A549 (cell line): ENCODE results near the gene SEPTIN11. TPM values are rescaled to one million over a fixed set of nuclear protein-coding genes. Genes with fewer than 3 reads are reported as not detected.

Experiments
- ATAC-seq, 2 experiments: fragments of 200-7000 bp in 1 of 2; fragments of >200 bp in 1 of 2; cut with Nextera tagmentation in 1 of 2; cut with Tn5 transposase in 1 of 2; 3 replicates each; pipeline versions ENCODE4 v1.8.0 to v1.9.1; 2018 to 2020; ENCODE audit warnings: mild to moderate bottlenecking in 1 of 2, moderate library complexity in 1 of 2
- CTCF ChIA-PET: fragments of 300-600 bp; sonication (Branson Sonifier 250); formaldehyde crosslinking; extraction: SDS; loops from one replicate; lab custom pipeline; 2021; ENCODE audit warnings: antibody characterized with exemption, inconsistent platforms; lab: Yijun Ruan, JAX
- POLR2A ChIA-PET: fragments of 350-600 bp; formaldehyde crosslinking; extraction: SDS; loops from one replicate; lab custom pipeline; 2021; ENCODE audit warnings: antibody characterized with exemption, inconsistent platforms; lab: Yijun Ruan, JAX
- DNase-seq, 2 experiments: peaks; one replicate each; pipeline versions ENCODE4 v3.0.0 to v3.0.0-alpha.2; 2011 to 2016; ENCODE audit warnings: low read depth in 1 of 2, low spot score in 1 of 2
- FAIRE-seq: peaks from 2 replicates; lab custom pipeline; 2011; peaks lifted over from hg19 to GRCh38; lab: Jason Lieb, UNC
- H3K27ac ChIP-seq, 2 experiments: fragments of >200 bp; sonication (Bioruptor Twin); formaldehyde crosslinking; 3 replicates each; pipeline ENCODE4 v1.5.1; 2016 to 2017
- H3K4me1 ChIP-seq: fragments of >200 bp; sonication (Bioruptor Twin); formaldehyde crosslinking; 3 replicates; pipeline ENCODE4 v1.6.1; 2016
- H3K4me2 ChIP-seq: fragments of >200 bp; sonication (Bioruptor Twin); formaldehyde crosslinking; 3 replicates; pipeline ENCODE4 v1.6.1; 2016
- H3K4me3 ChIP-seq: fragments of >200 bp; sonication (Bioruptor Twin); formaldehyde crosslinking; 3 replicates; pipeline ENCODE4 v1.5.1; 2016
- H3K9me3 ChIP-seq: fragments of >200 bp; sonication (Bioruptor Twin); formaldehyde crosslinking; 3 replicates; pipeline ENCODE4 v1.6.1; 2016
- CBX2 ChIP-seq: fragments of 200-600 bp; sonication (generic); IDR thresholded peaks from 2 replicates; pipeline ENCODE4 v1.6.1; 2016; ENCODE audit warnings: low read depth, mild to moderate bottlenecking, borderline replicate concordance
- CEBPB ChIP-seq, 2 experiments: fragments of >200 bp in 1 of 2; sonication (Bioruptor Twin) in 1 of 2; formaldehyde crosslinking in 1 of 2; IDR thresholded peaks; 2 replicates each; pipeline ENCODE4 v1.6.1; 2012 to 2016
- EHMT2 ChIP-seq: fragments of 200-600 bp; sonication (generic); IDR thresholded peaks from 2 replicates; pipeline ENCODE4 v1.6.1; 2016; ENCODE audit warnings: antibody characterized with exemption, low read depth, mild to moderate bottlenecking, moderate library complexity
- EP300 ChIP-seq, 2 experiments: fragments of >200 bp; sonication (Bioruptor Twin); formaldehyde crosslinking; IDR thresholded peaks; 2 replicates in 1 of 2; 3 replicates in 1 of 2; pipeline ENCODE4 v1.6.1; 2016 to 2017
- HDAC2 ChIP-seq: fragments of 200-600 bp; sonication (generic); IDR thresholded peaks from 2 replicates; pipeline ENCODE4 v1.6.1; 2016
- JUN ChIP-seq, 2 experiments: fragments of >200 bp; sonication (Bioruptor Twin); formaldehyde crosslinking; IDR thresholded peaks; 2 replicates in 1 of 2; 3 replicates in 1 of 2; pipeline ENCODE4 v1.6.1; 2016 to 2017
- JUNB ChIP-seq: fragments of >200 bp; sonication (Bioruptor Twin); formaldehyde crosslinking; IDR thresholded peaks from 2 replicates; pipeline ENCODE4 v1.6.1; 2016
- KDM5A ChIP-seq: fragments of 200-600 bp; sonication (generic); IDR thresholded peaks from 2 replicates; pipeline ENCODE4 v1.6.1; 2016; ENCODE audit warnings: antibody characterized with exemption, mild to moderate bottlenecking
- MAZ ChIP-seq: fragments of 150-350 bp; IDR thresholded peaks from 2 replicates; pipeline ENCODE4 v1.6.1; 2014; ENCODE audit warnings: antibody characterized with exemption, low read depth, low read length, borderline replicate concordance
- MYC ChIP-seq: IDR thresholded peaks from 2 replicates; pipeline ENCODE4 v1.6.1; 2012; ENCODE audit warnings: mild to moderate bottlenecking, inconsistent platforms, low read length, improper control_type of control experiment, borderline replicate concordance
- NR3C1 ChIP-seq: fragments of >200 bp; sonication (Bioruptor Twin); formaldehyde crosslinking; IDR thresholded peaks from 3 replicates; pipeline ENCODE4 v1.6.1; 2017
- PHF8 ChIP-seq: fragments of 200-600 bp; sonication (generic); IDR thresholded peaks from 2 replicates; pipeline ENCODE4 v1.6.1; 2016; ENCODE audit warnings: low read depth, mild to moderate bottlenecking, antibody characterized with exemption, moderate library complexity, borderline replicate concordance
- POLR2AphosphoS2 ChIP-seq: conservative IDR thresholded peaks from 2 replicates; pipeline ENCODE4 v1.6.1; 2012; ENCODE audit warnings: low read length, improper control_type of control experiment, inconsistent platforms
- RAD21 ChIP-seq, 2 experiments: fragments of >200 bp in 1 of 2; sonication (Bioruptor Twin) in 1 of 2; formaldehyde crosslinking in 1 of 2; IDR thresholded peaks in 1 of 2; conservative IDR thresholded peaks in 1 of 2; 2 replicates in 1 of 2; 3 replicates in 1 of 2; pipeline ENCODE4 v1.6.1; 2012 to 2018; ENCODE audit warnings: inconsistent platforms in 1 of 2
- RCOR1 ChIP-seq: fragments of 150-350 bp; IDR thresholded peaks from 2 replicates; pipeline ENCODE4 v1.6.1; 2014; ENCODE audit warnings: antibody characterized with exemption, low read length, low read depth
- RFX5 ChIP-seq: fragments of 450-650 bp; IDR thresholded peaks from 2 replicates; pipeline ENCODE4 v1.7.1; 2014; ENCODE audit warnings: antibody characterized with exemption, mild to moderate bottlenecking, moderate library complexity
- RNF2 ChIP-seq: fragments of 200-600 bp; sonication (generic); IDR thresholded peaks from 2 replicates; pipeline ENCODE4 v1.6.1; 2016; ENCODE audit warnings: low read depth, mild to moderate bottlenecking, antibody characterized with exemption, moderate library complexity, borderline replicate concordance
- ZNF302 ChIP-seq: fragments of 250-450 bp; sonication (Bioruptor Pico); IDR thresholded peaks from 2 replicates; pipeline ENCODE4 v1.9.0; 2021; ENCODE audit warnings: inconsistent platforms, mild to moderate bottlenecking, moderate library complexity
- ZSCAN20 ChIP-seq: fragments of 250-450 bp; sonication (Bioruptor Pico); IDR thresholded peaks from 2 replicates; pipeline ENCODE4 v1.8.0; 2022; ENCODE audit warnings: mild to moderate bottlenecking, moderate library complexity
- whole genome bisulfite sequencing: methylation state at CpG from one replicate; pipeline ENCODE4 v1.1.6; 2017; ENCODE audit errors: missing lambda C conversion rate; 5-methylcytosine and 5-hydroxymethylcytosine counted together
- polyA plus RNA-seq, 4 experiments: library from polyadenylated mRNA; depleted of rRNA in 3 of 4; stranded (reverse); fragments of >200 nt; fragmentation: RNase III in 1 of 4; extraction: RNeasy Plus Mini Kit Qiagen cat#74134 plus additional on column Dnase treatment in 1 of 4; gene quantifications; 2 replicates in 3 of 4; 3 replicates in 1 of 4; pipeline ENCODE4 v1.2.3, GENCODE V29; 2011 to 2017
- TF ChIP-seq, protein P1 (sequence below): fragments of 200-600 bp; sonication (generic); IDR thresholded peaks from 2 replicates; pipeline ENCODE4 v1.6.1; 2016; ENCODE audit warnings: antibody characterized with exemption, mild to moderate bottlenecking, moderate library complexity
- TF ChIP-seq, protein P2 (sequence below): IDR thresholded peaks from 2 replicates; pipeline ENCODE4 v1.6.1; 2012
- TF ChIP-seq, protein P3 (sequence below): IDR thresholded peaks from 2 replicates; pipeline ENCODE4 v1.6.1; 2012; ENCODE audit warnings: low read depth, borderline replicate concordance

Gene SEPTIN11
- polyA plus RNA-seq, 2 of the 4 experiments (the other 2 are of a cell fraction): 40.2 to 69.5 TPM

DNA sequence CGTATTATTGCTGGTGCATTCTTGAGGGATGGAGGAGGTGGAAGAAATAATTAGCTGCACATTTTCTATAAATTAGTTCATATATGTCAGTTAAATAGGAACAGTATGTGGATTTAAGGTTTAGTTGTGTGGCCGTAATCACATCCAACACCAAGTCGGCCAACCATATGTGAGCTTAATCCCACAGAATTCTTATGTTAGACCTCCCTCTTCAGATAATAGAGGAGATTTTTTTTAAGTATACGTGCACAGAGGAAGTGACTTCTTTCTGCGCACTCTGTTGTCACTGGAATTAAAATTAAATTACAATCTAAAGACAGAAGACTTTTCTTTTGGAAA is 2.1 kb downstream of the SEPTIN11 start:
- POLR2A ChIA-PET: no interaction called here
- WGBS: 84% methylated on average over 5 of the region's 5 CpGs
- CTCF ChIA-PET: no interaction called here
- DNase-seq: no peak
- H3K4me1 ChIP-seq: peaks cover 17% of the 10 kb centered on the region
- H3K4me3 ChIP-seq: peak overlapping the region; percentile 96
- FAIRE-seq: no peak
- H3K4me2 ChIP-seq: peak overlapping the region; percentile 96
- H3K9me3 ChIP-seq: no peaks in the 10 kb centered on the region
- peak overlapping the region in 1 of 2 experiments; percentile 95; a peak in 2 of 6 replicates for H3K27ac ChIP-seq
- TF ChIP-seq RAD21 (conservative IDR thresholded peaks at IDR 0.05 in 1 of 2, IDR thresholded peaks at IDR 0.05 in 1 of 2) (no peak), ZSCAN20 (CRISPR knock-in tag) (no peak), RFX5 (no peak), EP300 (IDR thresholded peaks at IDR 0.05) (no peak), MAZ (no peak), RCOR1 (no peak), KDM5A (no peak), HDAC2 (no peak), JUNB (no peak)
- TF ChIP-seq, all 56 proteins: peak for 0
- ATAC-seq: no peak

DNA sequence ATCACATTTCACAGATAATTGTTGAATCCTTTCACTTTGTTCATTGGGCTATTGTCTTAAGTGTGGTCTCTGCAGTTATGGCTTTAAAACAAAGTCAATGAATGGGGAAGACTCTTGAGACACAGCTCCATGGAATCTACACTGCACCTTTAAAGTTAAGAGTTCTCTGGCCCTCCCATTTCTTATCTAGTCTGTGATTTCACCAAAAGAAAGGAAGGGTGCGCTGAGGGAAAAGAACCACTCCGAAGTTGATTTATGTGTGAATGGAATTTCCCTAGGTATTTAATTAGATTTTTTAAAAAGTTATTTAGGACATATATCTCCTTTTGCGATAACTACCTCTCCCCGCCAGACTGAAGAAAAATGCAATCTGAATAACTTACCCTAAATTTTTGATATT is 2.5 kb downstream of the SEPTIN11 start:
- TF ChIP-seq RNF2 (no peak), MYC (no peak), NR3C1 (no peak), CEBPB (IDR thresholded peaks at IDR 0.05) (no peak), ZNF302 (CRISPR knock-in tag) (no peak), EHMT2 (no peak), POLR2AphosphoS2 (no peak), JUN (IDR thresholded peaks at IDR 0.05) (no peak), PHF8 (no peak), CBX2 (no peak)
- TF ChIP-seq, protein P1, sequence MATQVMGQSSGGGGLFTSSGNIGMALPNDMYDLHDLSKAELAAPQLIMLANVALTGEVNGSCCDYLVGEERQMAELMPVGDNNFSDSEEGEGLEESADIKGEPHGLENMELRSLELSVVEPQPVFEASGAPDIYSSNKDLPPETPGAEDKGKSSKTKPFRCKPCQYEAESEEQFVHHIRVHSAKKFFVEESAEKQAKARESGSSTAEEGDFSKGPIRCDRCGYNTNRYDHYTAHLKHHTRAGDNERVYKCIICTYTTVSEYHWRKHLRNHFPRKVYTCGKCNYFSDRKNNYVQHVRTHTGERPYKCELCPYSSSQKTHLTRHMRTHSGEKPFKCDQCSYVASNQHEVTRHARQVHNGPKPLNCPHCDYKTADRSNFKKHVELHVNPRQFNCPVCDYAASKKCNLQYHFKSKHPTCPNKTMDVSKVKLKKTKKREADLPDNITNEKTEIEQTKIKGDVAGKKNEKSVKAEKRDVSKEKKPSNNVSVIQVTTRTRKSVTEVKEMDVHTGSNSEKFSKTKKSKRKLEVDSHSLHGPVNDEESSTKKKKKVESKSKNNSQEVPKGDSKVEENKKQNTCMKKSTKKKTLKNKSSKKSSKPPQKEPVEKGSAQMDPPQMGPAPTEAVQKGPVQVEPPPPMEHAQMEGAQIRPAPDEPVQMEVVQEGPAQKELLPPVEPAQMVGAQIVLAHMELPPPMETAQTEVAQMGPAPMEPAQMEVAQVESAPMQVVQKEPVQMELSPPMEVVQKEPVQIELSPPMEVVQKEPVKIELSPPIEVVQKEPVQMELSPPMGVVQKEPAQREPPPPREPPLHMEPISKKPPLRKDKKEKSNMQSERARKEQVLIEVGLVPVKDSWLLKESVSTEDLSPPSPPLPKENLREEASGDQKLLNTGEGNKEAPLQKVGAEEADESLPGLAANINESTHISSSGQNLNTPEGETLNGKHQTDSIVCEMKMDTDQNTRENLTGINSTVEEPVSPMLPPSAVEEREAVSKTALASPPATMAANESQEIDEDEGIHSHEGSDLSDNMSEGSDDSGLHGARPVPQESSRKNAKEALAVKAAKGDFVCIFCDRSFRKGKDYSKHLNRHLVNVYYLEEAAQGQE: no peak
- TF ChIP-seq, protein P2, sequence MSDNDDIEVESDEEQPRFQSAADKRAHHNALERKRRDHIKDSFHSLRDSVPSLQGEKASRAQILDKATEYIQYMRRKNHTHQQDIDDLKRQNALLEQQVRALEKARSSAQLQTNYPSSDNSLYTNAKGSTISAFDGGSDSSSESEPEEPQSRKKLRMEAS: no peak
- TF ChIP-seq, protein P3, sequence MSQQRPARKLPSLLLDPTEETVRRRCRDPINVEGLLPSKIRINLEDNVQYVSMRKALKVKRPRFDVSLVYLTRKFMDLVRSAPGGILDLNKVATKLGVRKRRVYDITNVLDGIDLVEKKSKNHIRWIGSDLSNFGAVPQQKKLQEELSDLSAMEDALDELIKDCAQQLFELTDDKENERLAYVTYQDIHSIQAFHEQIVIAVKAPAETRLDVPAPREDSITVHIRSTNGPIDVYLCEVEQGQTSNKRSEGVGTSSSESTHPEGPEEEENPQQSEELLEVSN: no peak
- FAIRE-seq (no peak), ATAC-seq (no peak), DNase-seq (no peak)
- 93% methylated on average over 4 of the region's 4 CpGs for WGBS
- no peak overlapping the region for H3K4me3 ChIP-seq
- peak overlapping the region; percentile 96 for H3K4me2 ChIP-seq
- CTCF ChIA-PET: no interaction called here
- peaks cover 17% of the 10 kb centered on the region for H3K4me1 ChIP-seq
- H3K9me3 ChIP-seq: no peaks in the 10 kb centered on the region
- H3K27ac ChIP-seq: no peak overlapping the region
- POLR2A ChIA-PET: no interaction called here
